ENCODE measurements around the gene TPK1.

The TPK1 gene

GRCh38 chr7:144771174-144771573, 64.7 kb downstream of the TPK1 start:
- H2BK5ac ChIP-seq (ENCODE audit: low read depth, low read length, poor library complexity, severe bottlenecking) = no peak overlapping the region
- H2BK120ac ChIP-seq (ENCODE audit: low read depth, low read length) = no peak overlapping the region
- no peak overlapping the region for H3K4me3 ChIP-seq (ENCODE audit: insufficient read depth in 1 of 2, low read depth in 1 of 2, low read length in 2 of 2)
- no peak overlapping the region for H3K14ac ChIP-seq (ENCODE audit: low read length in 2 of 2)
- H2BK15ac ChIP-seq (ENCODE audit: low read depth, poor library complexity, severe bottlenecking) = no peak overlapping the region
- no peak overlapping the region for H3K4ac ChIP-seq (ENCODE audit: low read depth in 1 of 2, low read length in 2 of 2)
- H3K36me3 ChIP-seq (ENCODE audit: control insufficient read depth in 1 of 2, insufficient read depth in 2 of 2, low read depth in 1 of 2, low read length in 2 of 2) = no peaks in the 10 kb centered on the region
- H2AFZ ChIP-seq (ENCODE audit: low read depth, low read length) = no peak overlapping the region
- H2BK12ac ChIP-seq (ENCODE audit: low read length in 2 of 2) = no peak overlapping the region
- no peak overlapping the region for H4K8ac ChIP-seq (ENCODE audit: low read length)
- H3K27ac ChIP-seq (ENCODE audit: low read length, poor library complexity, severe bottlenecking) = no peak overlapping the region
- no peak overlapping the region for H3K18ac ChIP-seq (ENCODE audit: low read depth in 1 of 2, low read length in 2 of 2)
- no peak overlapping the region for H4K91ac ChIP-seq (ENCODE audit: low read length)
- H3K4me2 ChIP-seq (ENCODE audit: low read length, poor library complexity, severe bottlenecking) = no peak overlapping the region
- no peaks in the 10 kb centered on the region for H3K79me1 ChIP-seq (replicated peaks; ENCODE audit: low read length, poor library complexity, severe bottlenecking)
- H3K9me3 ChIP-seq (ENCODE audit: control insufficient read depth, low read length) = no peaks in the 10 kb centered on the region
- H3K23ac ChIP-seq (ENCODE audit: low read length in 2 of 2) = no peak overlapping the region
- no peak overlapping the region for H2AK5ac ChIP-seq (ENCODE audit: low read length, severe bottlenecking)
- DNase-seq = no peak
- H3K27me3 ChIP-seq (ENCODE audit: control insufficient read depth in 1 of 2, insufficient read depth in 1 of 2, low read length in 2 of 2) = no peaks in the 10 kb centered on the region
- no peak overlapping the region for H3K9ac ChIP-seq (ENCODE audit: low read length)
- no peaks in the 10 kb centered on the region for H3K4me1 ChIP-seq (ENCODE audit: control insufficient read depth, insufficient read depth, low read depth, low read length)
- no CpG with 5 or more reads among the region's 2 CpGs for WGBS

- no peaks in the 10 kb centered on the region for H3K4me1 ChIP-seq (ENCODE audit: control insufficient read depth, insufficient read depth, low read depth, low read length)
- no peak for DNase-seq
- no peak overlapping the region for H2AFZ ChIP-seq (ENCODE audit: low read depth, low read length)
- no peak overlapping the region for H3K4me2 ChIP-seq (ENCODE audit: low read length, poor library complexity, severe bottlenecking)
- H4K8ac ChIP-seq (ENCODE audit: low read length) = no peak overlapping the region
- H3K9ac ChIP-seq (ENCODE audit: low read length) = no peak overlapping the region
- H4K91ac ChIP-seq (ENCODE audit: low read length) = no peak overlapping the region
- H3K14ac ChIP-seq (ENCODE audit: low read length in 2 of 2) = no peak overlapping the region
- H3K9me3 ChIP-seq (ENCODE audit: control insufficient read depth, low read length) = no peaks in the 10 kb centered on the region
- H3K4ac ChIP-seq (ENCODE audit: low read depth in 1 of 2, low read length in 2 of 2) = no peak overlapping the region
- H2BK120ac ChIP-seq (ENCODE audit: low read depth, low read length) = no peak overlapping the region
- H3K18ac ChIP-seq (ENCODE audit: low read depth in 1 of 2, low read length in 2 of 2) = no peak overlapping the region
- no peak overlapping the region for H3K23ac ChIP-seq (ENCODE audit: low read length in 2 of 2)
- WGBS = 82% methylated on average over 2 of the region's 2 CpGs
- H2BK12ac ChIP-seq (ENCODE audit: low read length in 2 of 2) = no peak overlapping the region
- no peaks in the 10 kb centered on the region for H3K79me1 ChIP-seq (replicated peaks; ENCODE audit: low read length, poor library complexity, severe bottlenecking)
- no peaks in the 10 kb centered on the region for H3K36me3 ChIP-seq (ENCODE audit: control insufficient read depth in 1 of 2, insufficient read depth in 2 of 2, low read depth in 1 of 2, low read length in 2 of 2)
- no peak overlapping the region for H3K4me3 ChIP-seq (ENCODE audit: insufficient read depth in 1 of 2, low read depth in 1 of 2, low read length in 2 of 2)
- H3K27ac ChIP-seq (ENCODE audit: low read length, poor library complexity, severe bottlenecking) = no peak overlapping the region
- no peaks in the 10 kb centered on the region for H3K27me3 ChIP-seq (ENCODE audit: control insufficient read depth in 1 of 2, insufficient read depth in 1 of 2, low read length in 2 of 2)
- no peak overlapping the region for H2BK15ac ChIP-seq (ENCODE audit: low read depth, poor library complexity, severe bottlenecking)
- no peak overlapping the region for H2BK5ac ChIP-seq (ENCODE audit: low read depth, low read length, poor library complexity, severe bottlenecking)
- no peak overlapping the region for H2AK5ac ChIP-seq (ENCODE audit: low read length, severe bottlenecking)
These were observed 66.5 kb downstream of the TPK1 start for GRCh38 chr7:144769352-144769751.

GRCh38 chr7:144768633-144769032, 67.2 kb downstream of the TPK1 start:
- no peak for DNase-seq
- Histone ChIP-seq H3K9me3 (ENCODE audit: control insufficient read depth, low read length) (no peaks in the 10 kb centered on the region), H2BK5ac (ENCODE audit: low read depth, low read length, poor library complexity, severe bottlenecking) (no peak overlapping the region)

GRCh38 chr7:144763291-144763690, 72.6 kb downstream of the TPK1 start:
- peaks cover 2% of the 10 kb centered on the region for H3K4me1 ChIP-seq (ENCODE audit: control insufficient read depth, insufficient read depth, low read depth, low read length)
- H3K27me3 ChIP-seq (ENCODE audit: control insufficient read depth in 1 of 2, insufficient read depth in 1 of 2, low read length in 2 of 2) = no peaks in the 10 kb centered on the region
- H3K18ac ChIP-seq (ENCODE audit: low read depth in 1 of 2, low read length in 2 of 2) = no peak overlapping the region
- H3K23ac ChIP-seq (ENCODE audit: low read length in 2 of 2) = no peak overlapping the region
- no peak overlapping the region for H3K14ac ChIP-seq (ENCODE audit: low read length in 2 of 2)
- no peaks in the 10 kb centered on the region for H3K36me3 ChIP-seq (ENCODE audit: control insufficient read depth in 1 of 2, insufficient read depth in 2 of 2, low read depth in 1 of 2, low read length in 2 of 2)
- no peak overlapping the region for H3K9ac ChIP-seq (ENCODE audit: low read length)
- no peaks in the 10 kb centered on the region for H3K79me1 ChIP-seq (replicated peaks; ENCODE audit: low read length, poor library complexity, severe bottlenecking)
- H4K8ac ChIP-seq (ENCODE audit: low read length) = no peak overlapping the region
- H2AK5ac ChIP-seq (ENCODE audit: low read length, severe bottlenecking) = no peak overlapping the region
- H2AFZ ChIP-seq (ENCODE audit: low read depth, low read length) = no peak overlapping the region
- H3K4me3 ChIP-seq (ENCODE audit: insufficient read depth in 1 of 2, low read depth in 1 of 2, low read length in 2 of 2) = no peak overlapping the region
- no peak overlapping the region for H2BK12ac ChIP-seq (ENCODE audit: low read length in 2 of 2)
- no peak for DNase-seq
- no peak overlapping the region for H3K4me2 ChIP-seq (ENCODE audit: low read length, poor library complexity, severe bottlenecking)
- H4K91ac ChIP-seq (ENCODE audit: low read length) = no peak overlapping the region
- H3K4ac ChIP-seq (ENCODE audit: low read depth in 1 of 2, low read length in 2 of 2) = no peak overlapping the region
- 92% methylated on average over 5 of the region's 5 CpGs for WGBS
- H3K9me3 ChIP-seq (ENCODE audit: control insufficient read depth, low read length) = no peaks in the 10 kb centered on the region
- H2BK120ac ChIP-seq (ENCODE audit: low read depth, low read length) = no peak overlapping the region
- H3K27ac ChIP-seq (ENCODE audit: low read length, poor library complexity, severe bottlenecking) = no peak overlapping the region
- H2BK5ac ChIP-seq (ENCODE audit: low read depth, low read length, poor library complexity, severe bottlenecking) = no peak overlapping the region
- no peak overlapping the region for H2BK15ac ChIP-seq (ENCODE audit: low read depth, poor library complexity, severe bottlenecking)

More at GRCh38 chr7:144768633-144769032, 67.2 kb downstream of the TPK1 start:
- no peaks in the 10 kb centered on the region for H3K36me3 ChIP-seq (ENCODE audit: control insufficient read depth in 1 of 2, insufficient read depth in 2 of 2, low read depth in 1 of 2, low read length in 2 of 2)
- no peak overlapping the region for H3K4me2 ChIP-seq (ENCODE audit: low read length, poor library complexity, severe bottlenecking)
- no peak overlapping the region for H2BK12ac ChIP-seq (ENCODE audit: low read length in 2 of 2)
- H2BK120ac ChIP-seq (ENCODE audit: low read depth, low read length) = no peak overlapping the region
- no peak overlapping the region for H4K91ac ChIP-seq (ENCODE audit: low read length)
- 94% methylated on average over 2 of the region's 2 CpGs for WGBS
- no peak overlapping the region for H2BK15ac ChIP-seq (ENCODE audit: low read depth, poor library complexity, severe bottlenecking)
- no peak overlapping the region for H3K18ac ChIP-seq (ENCODE audit: low read depth in 1 of 2, low read length in 2 of 2)
- H2AFZ ChIP-seq (ENCODE audit: low read depth, low read length) = no peak overlapping the region
- H3K27ac ChIP-seq (ENCODE audit: low read length, poor library complexity, severe bottlenecking) = no peak overlapping the region
- no peaks in the 10 kb centered on the region for H3K79me1 ChIP-seq (replicated peaks; ENCODE audit: low read length, poor library complexity, severe bottlenecking)
- H3K23ac ChIP-seq (ENCODE audit: low read length in 2 of 2) = no peak overlapping the region
- H3K14ac ChIP-seq (ENCODE audit: low read length in 2 of 2) = no peak overlapping the region
- no peaks in the 10 kb centered on the region for H3K4me1 ChIP-seq (ENCODE audit: control insufficient read depth, insufficient read depth, low read depth, low read length)
- no peak overlapping the region for H3K9ac ChIP-seq (ENCODE audit: low read length)
- H3K27me3 ChIP-seq (ENCODE audit: control insufficient read depth in 1 of 2, insufficient read depth in 1 of 2, low read length in 2 of 2) = no peaks in the 10 kb centered on the region
- no peak overlapping the region for H3K4ac ChIP-seq (ENCODE audit: low read depth in 1 of 2, low read length in 2 of 2)
- H2AK5ac ChIP-seq (ENCODE audit: low read length, severe bottlenecking) = no peak overlapping the region
- H4K8ac ChIP-seq (ENCODE audit: low read length) = no peak overlapping the region
- no peak overlapping the region for H3K4me3 ChIP-seq (ENCODE audit: insufficient read depth in 1 of 2, low read depth in 1 of 2, low read length in 2 of 2)

All from mesenchymal stem cell (in vitro differentiated cells and primary cell).